ENCODE data around the gene EFTUD2. TPM values are rescaled to one million over a fixed set of nuclear protein-coding genes. Genes with fewer than 3 reads are reported as not detected.

Gene EFTUD2
- total RNA-seq, 1 experiment from 2014 or later, result 150 TPM

DNA sequence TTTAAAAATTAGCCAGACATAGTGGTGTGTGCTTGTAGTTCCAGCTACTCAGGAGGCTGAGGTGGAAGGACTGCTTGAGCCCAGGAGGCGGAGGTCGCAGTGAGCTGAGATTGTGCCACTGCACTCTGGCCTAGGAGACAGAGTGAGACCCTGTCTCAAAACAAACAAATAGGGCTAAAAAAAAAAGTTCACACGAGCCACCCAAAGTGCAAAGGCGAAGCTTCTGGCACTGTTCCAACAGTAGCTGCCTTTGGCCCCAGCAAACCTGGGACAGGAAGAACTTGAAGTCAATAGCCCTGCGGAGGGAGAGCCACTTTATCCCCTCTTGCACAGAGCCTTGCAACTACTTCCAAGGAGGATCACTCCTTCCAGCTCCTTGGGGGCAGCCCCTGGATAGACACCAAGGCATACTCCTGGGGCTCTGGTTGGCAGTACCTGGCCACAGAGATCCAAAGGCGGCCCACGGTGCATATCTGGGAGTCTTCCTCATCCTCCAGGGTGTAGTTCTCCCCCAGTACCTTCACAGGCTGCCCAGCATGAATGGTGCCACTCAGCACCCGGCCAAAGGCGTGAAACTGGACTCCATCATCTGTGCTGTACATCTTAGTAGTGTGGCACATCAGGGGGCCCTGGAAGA is 36.8 kb downstream of the EFTUD2 start:
- POLR2A ChIA-PET, result interaction anchor here (1.1 kb wide), 1 partner anchor 87 kb away, joined by 3 read pairs; no protein-coding TSS in a partner anchor
- no peaks in the 10 kb centered on the region; the same call in 1 of the 2 replicates for H4K20me1 ChIP-seq (ENCODE audit: insufficient read depth)
- no peaks in the 10 kb centered on the region for H3K79me2 ChIP-seq (ENCODE audit: insufficient read depth, low read length)
- no peaks in the 10 kb centered on the region for H3K9me3 ChIP-seq (ENCODE audit: control insufficient read depth in 1 of 2, insufficient read depth in 1 of 2, low read depth in 1 of 2, low read length in 2 of 2)
- no peaks in the 10 kb centered on the region for H3K4me1 ChIP-seq (ENCODE audit: control insufficient read depth in 1 of 2, insufficient read depth in 2 of 2, low read length in 2 of 2)
- H3K4me3 ChIP-seq (replicated peaks in 1 of 2; ENCODE audit: low read depth in 1 of 2, low read length in 2 of 2), result no peak overlapping the region
- CTCF ChIA-PET, result interaction anchor here (1.5 to 2.3 kb wide), 2 partner anchors 83 to 87 kb away, joined by 7 to 9 read pairs; no protein-coding TSS in a partner anchor
- no peaks in the 10 kb centered on the region for H3K27me3 ChIP-seq (ENCODE audit: insufficient read depth, low read length)
- intact Hi-C loops (cut with micrococcal nuclease), result no loop called here
- no peaks in the 10 kb centered on the region for H3K9me2 ChIP-seq (ENCODE audit: insufficient read depth)
- H3K36me3 ChIP-seq (ENCODE audit: control insufficient read depth in 1 of 2, insufficient read depth in 2 of 2, low read length in 2 of 2), result peaks cover 40 to 61% of the 10 kb centered on the region in 2 experiments
- DNase-seq (ENCODE audit: low read depth, low spot score) (no peak), ATAC-seq (no peak)
- RAD21 ChIA-PET (ENCODE audit: low non-redundant PET in 1 of 2, low total read pairs in 2 of 2, uncharacterized antibody in 2 of 2, unreplicated experiment in 2 of 2), result no interaction called here
- H3K9ac ChIP-seq (ENCODE audit: low read length), result no peak overlapping the region
- H2AFZ ChIP-seq (ENCODE audit: low read depth, low read length, poor library complexity, severe bottlenecking), result no peak overlapping the region
- no peak overlapping the region for H3K4me2 ChIP-seq (ENCODE audit: low read length)
- BruUV-seq (replicated peaks), result no TSS peak
- H3K27ac ChIP-seq (ENCODE audit: low read depth, low read length), result no peak overlapping the region
- TF ChIP-seq, protein P1, sequence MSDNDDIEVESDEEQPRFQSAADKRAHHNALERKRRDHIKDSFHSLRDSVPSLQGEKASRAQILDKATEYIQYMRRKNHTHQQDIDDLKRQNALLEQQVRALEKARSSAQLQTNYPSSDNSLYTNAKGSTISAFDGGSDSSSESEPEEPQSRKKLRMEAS (IDR thresholded peaks at IDR 0.05), result no peak
- TF ChIP-seq SRF (IDR thresholded peaks at IDR 0.05; ENCODE audit: low read depth), result no peak
- TF ChIP-seq ZNF274 (IDR thresholded peaks at IDR 0.05; ENCODE audit: low read depth, low read length), result no peak
- TF ChIP-seq FOSL1 (IDR thresholded peaks at IDR 0.05; ENCODE audit: low read depth), result no peak
- no peak for TF ChIP-seq POLR2A (IDR thresholded peaks at IDR 0.05; ENCODE audit: borderline replicate concordance, extremely low read depth, insufficient read depth, insufficient read length)

DNA sequence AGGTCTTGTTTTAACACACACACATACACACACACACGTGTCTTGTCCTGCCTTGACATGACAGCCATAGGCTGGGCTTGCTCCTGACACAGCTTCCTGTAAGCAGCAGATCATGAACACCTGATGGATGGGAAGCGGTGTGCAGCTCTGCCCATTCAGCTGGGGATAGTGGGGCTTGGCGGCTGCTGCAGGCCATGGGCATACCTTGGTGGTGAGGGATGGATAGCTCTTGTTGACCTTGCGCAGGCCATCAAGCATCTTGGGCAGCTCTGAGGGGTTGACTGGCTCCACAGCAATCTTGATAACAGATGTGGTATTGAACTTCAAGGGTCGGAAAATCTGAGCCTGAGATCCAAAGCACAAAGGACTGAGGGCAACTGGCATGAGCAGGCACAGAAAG is 39.5 kb downstream of the EFTUD2 start:
- no peaks in the 10 kb centered on the region for H3K27me3 ChIP-seq (ENCODE audit: insufficient read depth, low read length)
- POLR2A ChIA-PET, result no interaction called here
- no peaks in the 10 kb centered on the region for H3K4me1 ChIP-seq (ENCODE audit: control insufficient read depth in 1 of 2, insufficient read depth in 2 of 2, low read length in 2 of 2)
- TF ChIP-seq JUND (IDR thresholded peaks at IDR 0.05) (no peak), SRF (IDR thresholded peaks at IDR 0.05; ENCODE audit: low read depth) (no peak), POLR2AphosphoS5 (IDR thresholded peaks at IDR 0.05; ENCODE audit: low read depth, low read length) (no peak), YY1 (IDR thresholded peaks at IDR 0.05; ENCODE audit: extremely low read depth, insufficient replicate concordance, low read depth, low read length) (no peak)
- TF ChIP-seq, protein P2, sequence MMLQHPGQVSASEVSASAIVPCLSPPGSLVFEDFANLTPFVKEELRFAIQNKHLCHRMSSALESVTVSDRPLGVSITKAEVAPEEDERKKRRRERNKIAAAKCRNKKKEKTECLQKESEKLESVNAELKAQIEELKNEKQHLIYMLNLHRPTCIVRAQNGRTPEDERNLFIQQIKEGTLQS (IDR thresholded peaks at IDR 0.05), result no peak
- TF ChIP-seq, protein P3, sequence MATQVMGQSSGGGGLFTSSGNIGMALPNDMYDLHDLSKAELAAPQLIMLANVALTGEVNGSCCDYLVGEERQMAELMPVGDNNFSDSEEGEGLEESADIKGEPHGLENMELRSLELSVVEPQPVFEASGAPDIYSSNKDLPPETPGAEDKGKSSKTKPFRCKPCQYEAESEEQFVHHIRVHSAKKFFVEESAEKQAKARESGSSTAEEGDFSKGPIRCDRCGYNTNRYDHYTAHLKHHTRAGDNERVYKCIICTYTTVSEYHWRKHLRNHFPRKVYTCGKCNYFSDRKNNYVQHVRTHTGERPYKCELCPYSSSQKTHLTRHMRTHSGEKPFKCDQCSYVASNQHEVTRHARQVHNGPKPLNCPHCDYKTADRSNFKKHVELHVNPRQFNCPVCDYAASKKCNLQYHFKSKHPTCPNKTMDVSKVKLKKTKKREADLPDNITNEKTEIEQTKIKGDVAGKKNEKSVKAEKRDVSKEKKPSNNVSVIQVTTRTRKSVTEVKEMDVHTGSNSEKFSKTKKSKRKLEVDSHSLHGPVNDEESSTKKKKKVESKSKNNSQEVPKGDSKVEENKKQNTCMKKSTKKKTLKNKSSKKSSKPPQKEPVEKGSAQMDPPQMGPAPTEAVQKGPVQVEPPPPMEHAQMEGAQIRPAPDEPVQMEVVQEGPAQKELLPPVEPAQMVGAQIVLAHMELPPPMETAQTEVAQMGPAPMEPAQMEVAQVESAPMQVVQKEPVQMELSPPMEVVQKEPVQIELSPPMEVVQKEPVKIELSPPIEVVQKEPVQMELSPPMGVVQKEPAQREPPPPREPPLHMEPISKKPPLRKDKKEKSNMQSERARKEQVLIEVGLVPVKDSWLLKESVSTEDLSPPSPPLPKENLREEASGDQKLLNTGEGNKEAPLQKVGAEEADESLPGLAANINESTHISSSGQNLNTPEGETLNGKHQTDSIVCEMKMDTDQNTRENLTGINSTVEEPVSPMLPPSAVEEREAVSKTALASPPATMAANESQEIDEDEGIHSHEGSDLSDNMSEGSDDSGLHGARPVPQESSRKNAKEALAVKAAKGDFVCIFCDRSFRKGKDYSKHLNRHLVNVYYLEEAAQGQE (IDR thresholded peaks at IDR 0.05; ENCODE audit: low read depth), result no peak
- no peak overlapping the region for H2AFZ ChIP-seq (ENCODE audit: low read depth, low read length, poor library complexity, severe bottlenecking)
- H3K9ac ChIP-seq (ENCODE audit: low read length), result no peak overlapping the region
- H4K20me1 ChIP-seq (ENCODE audit: insufficient read depth), result no peaks in the 10 kb centered on the region; the same call in 1 of the 2 replicates
- RAD21 ChIA-PET (ENCODE audit: low non-redundant PET in 1 of 2, low total read pairs in 2 of 2, uncharacterized antibody in 2 of 2, unreplicated experiment in 2 of 2), result no interaction called here
- DNase-seq (ENCODE audit: low read depth, low spot score) (no peak), ATAC-seq (no peak)
- no peak overlapping the region for H3K27ac ChIP-seq (ENCODE audit: low read depth, low read length)
- H3K36me3 ChIP-seq (ENCODE audit: control insufficient read depth in 1 of 2, insufficient read depth in 2 of 2, low read length in 2 of 2), result peaks cover 44 to 78% of the 10 kb centered on the region in 2 experiments
- H3K9me3 ChIP-seq (ENCODE audit: control insufficient read depth in 1 of 2, insufficient read depth in 1 of 2, low read depth in 1 of 2, low read length in 2 of 2), result no peaks in the 10 kb centered on the region
- no TSS peak for BruUV-seq (replicated peaks)
- intact Hi-C loops (cut with micrococcal nuclease), result no loop called here
- no peak overlapping the region for H3K4me2 ChIP-seq (ENCODE audit: low read length)
- H3K4me3 ChIP-seq (replicated peaks in 1 of 2; ENCODE audit: low read depth in 1 of 2, low read length in 2 of 2), result no peak overlapping the region
- CTCF ChIA-PET, result no interaction called here
- no peaks in the 10 kb centered on the region for H3K9me2 ChIP-seq (ENCODE audit: insufficient read depth)
- no peaks in the 10 kb centered on the region for H3K79me2 ChIP-seq (ENCODE audit: insufficient read depth, low read length)
